ENCODE measurements around the gene ASB3. TPM values are rescaled to one million over a fixed set of nuclear protein-coding genes. Genes with fewer than 3 reads are reported as not detected.
"Not testable (repeated sequence)": the region's sequence is repeated elsewhere in the genome, so short reads cannot be mapped to it uniquely, and the experiment has no call there.

Gene ASB3, protein sequence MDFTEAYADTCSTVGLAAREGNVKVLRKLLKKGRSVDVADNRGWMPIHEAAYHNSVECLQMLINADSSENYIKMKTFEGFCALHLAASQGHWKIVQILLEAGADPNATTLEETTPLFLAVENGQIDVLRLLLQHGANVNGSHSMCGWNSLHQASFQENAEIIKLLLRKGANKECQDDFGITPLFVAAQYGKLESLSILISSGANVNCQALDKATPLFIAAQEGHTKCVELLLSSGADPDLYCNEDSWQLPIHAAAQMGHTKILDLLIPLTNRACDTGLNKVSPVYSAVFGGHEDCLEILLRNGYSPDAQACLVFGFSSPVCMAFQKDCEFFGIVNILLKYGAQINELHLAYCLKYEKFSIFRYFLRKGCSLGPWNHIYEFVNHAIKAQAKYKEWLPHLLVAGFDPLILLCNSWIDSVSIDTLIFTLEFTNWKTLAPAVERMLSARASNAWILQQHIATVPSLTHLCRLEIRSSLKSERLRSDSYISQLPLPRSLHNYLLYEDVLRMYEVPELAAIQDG
- 10 to 100 TPM; 13.0 to 15.2 (median 13.4) TPM for polyA plus RNA-seq

DNA sequence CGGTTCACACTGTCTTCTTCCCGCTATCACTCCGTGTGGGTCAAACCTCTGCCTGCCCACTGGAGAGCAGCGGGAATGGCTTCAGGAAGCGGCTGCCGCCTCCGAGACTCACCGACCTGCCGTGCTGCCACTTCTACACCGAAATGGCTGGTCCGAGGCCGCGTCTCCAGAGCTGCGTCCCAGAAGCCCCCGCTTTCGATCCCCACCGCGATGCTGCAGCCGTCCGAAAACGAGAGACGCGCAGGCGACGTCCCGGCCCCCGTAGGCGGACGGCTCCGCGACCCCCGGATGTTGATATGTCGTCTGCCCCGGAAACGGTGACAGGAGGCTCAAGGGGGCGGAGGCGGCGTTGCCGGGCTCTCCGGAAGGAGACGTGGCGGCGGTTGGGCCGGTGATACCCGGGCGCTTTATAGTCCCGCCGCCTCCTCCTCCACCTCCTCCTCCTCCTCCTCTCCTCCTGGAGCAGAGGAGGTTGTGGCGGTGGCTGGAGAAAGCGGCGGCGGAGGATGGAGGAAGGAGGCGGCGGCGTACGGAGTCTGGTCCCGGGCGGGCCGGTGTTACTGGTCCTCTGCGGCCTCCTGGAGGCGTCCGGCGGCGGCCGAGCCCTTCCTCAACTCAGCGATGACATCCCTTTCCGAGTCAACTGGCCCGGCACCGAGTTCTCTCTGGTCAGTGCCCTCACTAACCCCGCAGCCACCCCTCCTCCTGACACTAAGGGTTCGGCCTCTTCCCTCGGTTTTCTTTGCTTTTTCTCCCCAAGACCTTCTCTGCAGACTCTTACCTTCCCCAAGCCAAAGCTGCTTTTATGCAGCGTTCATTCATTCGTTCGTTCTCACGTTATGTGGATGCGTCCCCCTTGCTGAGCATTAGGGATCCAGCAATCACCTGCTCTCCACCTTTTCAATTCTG lies at the start of gene ASB3, which contains the start of gene ERLEC1:
TSS of gene ASB3 (minus strand) at position 249 of the 909 bp plus-strand sequence. CDS start 21,381 bp downstream, outside the sequence.
TSS of gene ERLEC1 (plus strand) at position 340 of the 909 bp plus-strand sequence. CDS start at position 507, 167 bp downstream.
- H3K4me1 Mint-ChIP-seq, result peaks cover 50 to 80% of the 10 kb centered on the region in 2 donors
- DNase-seq, result peak; percentile 91 to 94 (median 92)
- peak within 1 kb of the TSS; percentile 94 to 100 (median 97) for H3K4me3 Mint-ChIP-seq
- H3K27ac Mint-ChIP-seq, result peak within 1 kb of the TSS; percentile 96 to 99 (median 98)
- H3K36me3 Mint-ChIP-seq, result peaks cover 0 to 3% (median 0%) of the 10 kb centered on the region in 3 donors
- H3K27me3 Mint-ChIP-seq (ENCODE audit: low read depth in 3 of 3), result peaks cover 9 to 17% (median 13%) of the 10 kb centered on the region in 3 donors
- no peaks in the 10 kb centered on the region for H3K9me3 Mint-ChIP-seq

DNA sequence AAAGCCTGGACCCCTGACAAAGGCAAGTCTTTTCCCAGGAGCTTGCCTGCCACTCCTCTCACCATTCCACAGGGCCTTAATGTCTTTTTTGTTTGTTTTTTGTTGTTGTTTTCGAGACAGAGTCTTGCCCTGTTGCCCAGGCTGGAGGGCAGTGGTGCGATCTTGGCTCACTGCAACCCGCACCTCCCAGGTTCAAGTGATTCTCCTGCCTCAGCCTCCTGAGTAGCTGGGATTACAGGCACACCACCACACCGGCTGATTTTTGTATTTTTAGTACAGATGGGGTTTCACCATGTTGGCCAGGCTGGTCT lies 43.2 kb upstream of the ASB3 start:
- not testable (repeated sequence) for DNase-seq; H3K27me3 Mint-ChIP-seq (ENCODE audit: low read depth in 3 of 3); H3K4me1 Mint-ChIP-seq; H3K4me3 Mint-ChIP-seq; H3K9me3 Mint-ChIP-seq; H3K27ac Mint-ChIP-seq
- peaks cover 13 to 29% (median 25%) of the 10 kb centered on the region in 3 donors for H3K36me3 Mint-ChIP-seq

DNA sequence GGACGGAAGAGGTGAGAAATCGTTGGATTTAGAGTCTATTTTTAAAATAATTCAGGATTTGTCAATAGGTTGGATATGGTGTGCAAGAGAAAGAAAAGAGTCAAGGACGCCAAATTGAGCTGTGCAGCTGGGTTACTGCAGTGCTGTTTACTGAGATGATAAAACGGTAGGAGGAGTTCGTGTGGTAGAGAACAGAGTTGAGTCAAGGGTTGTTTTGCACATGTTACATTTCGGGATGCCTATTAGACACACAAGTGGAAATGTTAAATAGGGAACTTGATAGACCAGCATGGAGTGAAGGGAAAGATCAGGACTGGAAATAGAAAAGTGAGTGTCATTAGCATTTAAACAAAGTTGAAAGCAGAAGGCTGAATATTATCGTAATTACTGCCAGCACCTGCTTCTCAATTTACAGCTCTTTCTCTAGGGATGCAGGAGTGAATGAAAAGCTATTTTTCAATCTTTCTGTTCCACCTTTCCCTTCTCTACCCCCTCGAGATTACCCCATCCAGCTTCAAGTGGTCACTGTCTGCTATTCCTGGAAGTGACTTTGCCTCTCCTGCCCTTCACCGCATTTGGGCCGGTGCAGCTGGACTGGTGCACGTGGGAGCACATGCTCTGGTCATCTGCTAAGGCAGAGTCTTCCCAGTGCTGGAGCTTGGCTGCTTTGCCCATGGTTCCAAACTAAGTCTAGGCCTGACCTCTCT lies 42.7 kb upstream of the ASB3 start:
- Mint-ChIP-seq H3K27me3 (ENCODE audit: low read depth in 3 of 3) (no peaks in the 10 kb centered on the region), H3K4me3 (no peak overlapping the region), H3K4me1 (no peaks in the 10 kb centered on the region), H3K27ac (no peak overlapping the region), H3K36me3 (peaks cover 8 to 29% (median 22%) of the 10 kb centered on the region in 3 donors), H3K9me3 (no peaks in the 10 kb centered on the region)
- no peak for DNase-seq

DNA sequence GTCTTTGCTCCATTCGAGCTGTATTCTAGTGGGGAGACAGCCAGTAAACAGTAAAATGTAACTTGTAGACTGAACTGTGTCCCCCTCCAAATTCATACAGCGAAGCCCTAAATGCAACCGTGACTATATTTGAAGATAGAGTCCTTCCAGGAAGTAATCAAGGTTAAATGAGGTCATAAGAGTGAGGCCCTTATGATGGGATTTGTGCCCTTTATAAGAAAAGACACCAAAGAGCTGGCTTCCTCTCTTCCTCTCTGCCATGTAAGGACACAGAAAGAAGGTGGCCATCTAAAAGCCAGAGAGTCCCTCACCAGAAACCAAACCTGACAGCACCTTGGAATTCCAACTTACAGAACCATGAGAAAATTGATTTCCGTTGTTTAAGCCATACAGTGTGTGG lies 41.6 kb upstream of the ASB3 start:
- H3K9me3 Mint-ChIP-seq, result no peaks in the 10 kb centered on the region
- DNase-seq, result no peak
- peak overlapping the region in 1 of 6 donors; percentile 14 for H3K27ac Mint-ChIP-seq
- H3K4me1 Mint-ChIP-seq, result no peaks in the 10 kb centered on the region
- H3K4me3 Mint-ChIP-seq, result no peak overlapping the region
- H3K27me3 Mint-ChIP-seq (ENCODE audit: low read depth in 3 of 3), result no peaks in the 10 kb centered on the region
- H3K36me3 Mint-ChIP-seq, result peaks cover 0 to 20% (median 13%) of the 10 kb centered on the region in 3 donors

DNA sequence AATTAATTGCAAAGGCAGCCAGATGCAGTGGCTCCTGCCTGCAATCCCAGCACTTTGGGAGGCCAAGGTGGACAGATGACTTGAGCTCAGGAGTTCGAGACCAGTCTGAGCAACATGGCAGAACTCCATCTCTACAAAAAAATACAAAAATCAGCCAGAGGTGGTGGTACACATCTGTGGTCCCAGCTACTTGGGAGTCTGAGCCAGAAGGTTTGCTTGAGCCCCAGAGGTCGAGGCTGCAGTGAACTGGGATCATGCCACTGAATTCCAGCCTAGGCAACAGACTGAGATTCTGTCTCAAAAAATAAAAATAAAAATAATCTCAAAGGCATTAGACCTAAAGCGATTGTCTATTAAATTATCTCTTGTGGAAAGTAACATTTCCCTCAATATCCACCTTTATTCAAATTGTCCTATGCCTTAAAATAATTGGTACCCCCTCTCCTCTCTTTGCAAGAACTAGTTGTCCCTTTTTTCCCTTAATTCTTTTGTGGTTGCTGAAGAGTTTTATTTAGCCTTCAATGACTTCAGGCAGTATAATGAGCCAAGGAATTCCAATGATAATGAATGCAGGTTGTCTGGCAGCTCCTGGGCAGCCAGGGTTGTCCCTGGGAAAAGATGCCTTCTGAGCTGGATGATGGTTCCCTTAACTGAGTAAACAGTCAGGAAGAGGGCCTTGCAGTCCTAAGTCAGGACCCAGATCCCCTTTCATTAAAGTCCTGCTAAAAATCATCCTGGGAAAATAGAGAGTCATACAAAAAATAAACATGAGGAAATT lies 40.8 kb upstream of the ASB3 start:
- Mint-ChIP-seq H3K4me3 (no peak overlapping the region), H3K36me3 (peaks cover 0 to 18% (median 17%) of the 10 kb centered on the region in 3 donors), H3K4me1 (no peaks in the 10 kb centered on the region), H3K9me3 (no peaks in the 10 kb centered on the region), H3K27me3 (ENCODE audit: low read depth in 3 of 3) (no peaks in the 10 kb centered on the region), H3K27ac (no peak overlapping the region)
- no peak for DNase-seq

DNA sequence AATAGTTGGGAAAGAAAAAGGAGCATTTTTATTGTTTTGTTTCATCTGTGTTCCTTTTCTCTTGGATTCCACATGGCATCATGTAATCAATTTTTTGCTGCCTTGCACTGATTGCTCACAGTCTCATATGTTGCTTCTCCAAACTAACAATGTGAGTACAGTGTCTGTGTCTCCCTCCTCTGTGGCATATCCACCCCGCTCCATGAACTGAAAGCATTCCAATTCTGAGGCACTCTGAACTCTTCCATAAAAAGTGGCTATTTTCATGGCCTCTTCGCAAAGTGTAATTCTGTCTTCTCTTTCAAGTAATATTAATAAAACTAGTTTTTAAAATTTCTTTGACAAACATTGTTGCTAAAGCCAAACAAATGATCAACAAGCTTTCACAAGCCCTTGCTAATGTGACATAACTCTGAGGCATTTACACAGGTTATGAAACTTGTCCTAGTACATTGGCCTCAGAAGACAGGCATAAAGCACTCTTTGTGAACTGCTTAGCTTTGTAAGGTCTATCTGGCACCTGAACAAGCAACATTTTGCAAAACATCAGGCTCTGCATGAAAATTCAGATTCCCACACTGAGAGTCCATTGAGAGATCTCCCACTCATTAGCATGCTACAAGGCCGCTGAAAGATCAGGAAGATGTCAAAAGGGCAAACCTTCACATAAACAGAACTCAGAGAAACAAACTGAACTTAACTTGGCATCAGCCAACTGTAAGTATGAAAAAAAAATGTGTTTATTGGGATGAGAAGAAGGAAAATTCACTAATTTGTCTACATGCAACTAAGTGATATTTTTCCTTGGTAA lies 40.0 kb upstream of the ASB3 start:
- Mint-ChIP-seq H3K36me3 (peaks cover 0 to 17% (median 13%) of the 10 kb centered on the region in 3 donors), H3K4me3 (no peak overlapping the region), H3K27ac (peak overlapping the region in 1 of 6 donors; percentile 11), H3K9me3 (no peaks in the 10 kb centered on the region), H3K4me1 (no peaks in the 10 kb centered on the region), H3K27me3 (ENCODE audit: low read depth in 3 of 3) (no peaks in the 10 kb centered on the region)
- DNase-seq, result no peak

DNA sequence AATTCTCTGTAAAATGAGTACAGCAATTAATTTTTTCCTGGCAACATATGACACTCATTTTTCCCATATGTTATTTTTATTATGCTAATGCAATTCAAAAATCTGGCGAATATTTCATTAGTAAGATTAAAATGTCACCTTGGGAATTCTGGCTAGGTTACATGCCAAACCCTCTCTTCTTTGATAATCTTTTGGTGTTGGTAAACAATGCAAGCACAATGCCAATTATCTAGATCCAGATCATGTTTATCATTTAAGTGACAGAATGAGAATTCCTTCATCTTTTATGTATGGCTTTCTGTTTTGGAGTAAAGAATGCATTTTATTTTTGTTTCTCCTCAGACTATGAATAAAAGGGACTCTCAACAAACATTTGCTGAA lies 39.3 kb upstream of the ASB3 start:
- no peaks in the 10 kb centered on the region for H3K4me1 Mint-ChIP-seq
- H3K9me3 Mint-ChIP-seq, result no peaks in the 10 kb centered on the region
- no peak overlapping the region for H3K27ac Mint-ChIP-seq
- no peak overlapping the region for H3K4me3 Mint-ChIP-seq
- peaks cover 0 to 12% (median 8%) of the 10 kb centered on the region in 3 donors for H3K36me3 Mint-ChIP-seq
- peaks cover 0 to 1% (median 0%) of the 10 kb centered on the region in 3 donors for H3K27me3 Mint-ChIP-seq (ENCODE audit: low read depth in 3 of 3)
- no peak for DNase-seq

DNA sequence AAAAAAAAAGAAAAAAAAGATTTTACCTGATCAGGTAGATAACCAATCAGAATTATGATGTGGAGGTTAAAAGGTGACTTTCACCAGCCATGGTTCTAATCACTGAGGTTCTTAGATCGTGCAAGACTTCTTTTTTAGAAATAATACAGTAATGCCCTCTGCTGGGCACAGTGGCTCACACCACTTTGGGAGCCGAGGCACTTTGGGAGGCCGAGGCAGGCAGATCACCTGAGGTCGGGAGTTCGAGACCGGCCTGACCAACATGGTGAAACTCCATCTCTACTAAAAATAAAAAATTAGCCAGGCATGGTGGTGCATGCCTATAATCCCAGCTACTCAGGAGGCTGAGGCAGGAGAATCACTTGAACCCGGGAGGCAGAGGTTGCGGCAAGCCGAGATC lies 36.9 kb upstream of the ASB3 start:
- not testable (repeated sequence) for DNase-seq; H3K4me3 Mint-ChIP-seq; H3K9me3 Mint-ChIP-seq; H3K27ac Mint-ChIP-seq; H3K4me1 Mint-ChIP-seq; H3K27me3 Mint-ChIP-seq (ENCODE audit: low read depth in 3 of 3)
- H3K36me3 Mint-ChIP-seq, result peaks cover 4 to 20% (median 8%) of the 10 kb centered on the region in 3 donors

DNA sequence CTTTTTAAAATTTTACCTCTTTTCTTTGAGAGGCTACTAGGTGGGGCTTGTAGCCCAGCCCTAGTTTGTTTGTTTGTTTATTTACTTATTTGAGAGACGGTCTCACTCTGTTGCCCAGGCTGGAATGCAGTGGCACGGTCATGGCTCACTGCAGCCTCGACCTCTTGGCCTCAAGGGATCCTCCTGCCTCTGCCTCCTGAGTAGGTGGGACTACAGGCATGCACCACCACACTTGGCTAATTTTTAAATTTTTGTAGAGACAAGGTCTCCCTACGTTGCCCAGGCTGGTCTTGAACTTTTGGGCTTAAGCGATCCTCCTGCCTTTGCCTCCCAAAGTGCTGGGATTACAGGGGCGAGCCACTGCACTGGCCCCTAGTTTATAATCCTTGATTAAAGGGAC lies 35.1 kb upstream of the ASB3 start:
- peaks cover 0 to 2% (median 1%) of the 10 kb centered on the region in 3 donors for H3K27me3 Mint-ChIP-seq (ENCODE audit: low read depth in 3 of 3)
- peaks cover 12 to 24% (median 12%) of the 10 kb centered on the region in 3 donors for H3K36me3 Mint-ChIP-seq
- no peak for DNase-seq
- H3K4me3 Mint-ChIP-seq, result no peak overlapping the region
- H3K4me1 Mint-ChIP-seq, result no peaks in the 10 kb centered on the region
- H3K9me3 Mint-ChIP-seq, result no peaks in the 10 kb centered on the region
- no peak overlapping the region for H3K27ac Mint-ChIP-seq

DNA sequence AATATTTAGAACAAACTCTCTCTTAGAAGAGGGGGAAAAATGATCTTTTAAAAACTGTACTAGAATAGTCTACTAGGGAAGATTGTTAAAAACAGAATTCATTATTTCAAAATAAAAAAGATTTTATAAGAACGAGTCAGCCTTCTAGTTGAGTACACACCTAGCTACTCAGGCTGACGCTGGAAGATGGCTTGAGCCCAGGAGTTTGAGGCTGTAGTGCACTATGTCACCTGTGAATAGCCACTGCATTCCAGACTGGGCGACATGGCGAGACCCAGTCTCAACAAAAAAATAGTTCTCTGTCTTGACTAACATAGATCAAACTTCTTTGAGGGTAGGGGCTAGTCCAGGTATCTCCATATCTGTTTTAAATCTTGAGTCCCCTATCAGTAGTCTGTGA lies 34.0 kb upstream of the ASB3 start:
- H3K36me3 Mint-ChIP-seq, result peaks cover 12 to 28% (median 17%) of the 10 kb centered on the region in 3 donors
- H3K9me3 Mint-ChIP-seq, result no peaks in the 10 kb centered on the region
- H3K4me3 Mint-ChIP-seq, result no peak overlapping the region
- no peaks in the 10 kb centered on the region for H3K4me1 Mint-ChIP-seq
- no peak for DNase-seq
- no peak overlapping the region for H3K27ac Mint-ChIP-seq
- peaks cover 0 to 2% (median 1%) of the 10 kb centered on the region in 3 donors for H3K27me3 Mint-ChIP-seq (ENCODE audit: low read depth in 3 of 3)

DNA sequence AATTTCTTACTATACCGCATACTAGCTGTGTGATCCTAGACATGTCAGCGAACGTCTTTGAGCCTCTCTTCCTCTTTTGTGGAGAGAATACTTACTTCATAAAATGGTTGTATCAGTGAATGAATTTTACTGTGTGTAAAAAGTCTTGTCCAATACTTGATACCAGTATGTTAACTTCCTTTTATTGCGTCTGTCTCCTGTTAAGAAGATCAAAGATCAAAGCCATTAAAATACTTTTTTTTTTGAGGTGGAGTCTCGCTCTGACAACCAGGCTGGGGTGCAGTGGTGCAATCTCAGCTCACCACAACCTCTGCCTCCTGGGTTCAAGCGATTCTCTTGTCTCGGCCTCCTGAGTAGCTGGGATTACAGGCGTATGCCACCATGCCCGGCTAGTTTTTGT lies 33.3 kb upstream of the ASB3 start:
- Mint-ChIP-seq H3K4me1 (no peaks in the 10 kb centered on the region), H3K36me3 (peaks cover 12 to 34% (median 23%) of the 10 kb centered on the region in 3 donors), H3K27ac (no peak overlapping the region), H3K9me3 (no peaks in the 10 kb centered on the region), H3K27me3 (ENCODE audit: low read depth in 3 of 3) (peaks cover 0 to 2% (median 1%) of the 10 kb centered on the region in 3 donors), H3K4me3 (no peak overlapping the region)
- DNase-seq, result no peak

DNA sequence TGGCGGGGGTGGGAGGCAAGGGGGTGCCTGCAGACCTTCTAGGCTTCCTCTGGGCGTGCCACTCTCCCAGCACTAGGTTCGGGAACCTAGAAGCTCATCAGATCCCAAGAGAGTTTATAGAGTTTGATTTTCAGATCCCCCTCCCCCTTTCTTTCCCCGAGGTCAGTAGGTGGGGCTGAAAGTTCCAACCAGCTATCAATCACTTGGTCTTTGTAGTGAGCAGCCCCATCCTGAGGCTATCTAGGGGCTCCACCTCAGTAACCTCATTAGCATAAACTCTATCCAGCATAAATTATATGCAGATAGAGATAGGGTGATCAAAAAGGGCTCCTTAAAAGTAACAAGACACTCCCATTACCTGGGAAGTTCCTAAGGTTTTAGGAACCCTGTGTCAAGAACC lies 32.9 kb upstream of the ASB3 start:
- no peak for DNase-seq
- Mint-ChIP-seq H3K27ac (no peak overlapping the region), H3K9me3 (no peaks in the 10 kb centered on the region), H3K36me3 (peaks cover 12 to 34% (median 23%) of the 10 kb centered on the region in 3 donors), H3K4me3 (no peak overlapping the region), H3K4me1 (no peaks in the 10 kb centered on the region), H3K27me3 (ENCODE audit: low read depth in 3 of 3) (peaks cover 0 to 2% (median 1%) of the 10 kb centered on the region in 3 donors)

Data from immature natural killer cell (primary cell).